SU-DHL-6 (cell line): ENCODE measurements around the gene DRAM1.

ENCODE experiments used
- CTCF ChIP-seq: fragments of 200-600 bp; sonication (generic); IDR thresholded peaks from one replicate; pipeline ENCODE4 v1.5.1; 2017; ENCODE audit warnings: antibody characterized with exemption, mild to moderate bottlenecking, low read length, moderate library complexity; ENCODE audit not compliant: insufficient read depth, poor library complexity, severe bottlenecking
- EZH2phosphoT487 ChIP-seq: fragments of 200-600 bp; sonication (generic), shearing (Covaris generic); conservative IDR thresholded peaks from 2 replicates; pipeline ENCODE4 v1.6.1; 2018; ENCODE audit warnings: mild to moderate bottlenecking, antibody characterized with exemption, low read length, moderate library complexity, mixed read lengths

- no peak for TF ChIP-seq CTCF
- TF ChIP-seq EZH2phosphoT487: no peak
Observed at GRCh38 chr12:101852998-101853397, 24.4 kb upstream of the DRAM1 start.
